CD14-positive monocyte (primary cell): ENCODE results near the gene KCNK1. TPM values are rescaled to one million over a fixed set of nuclear protein-coding genes. Genes with fewer than 3 reads are reported as not detected.

Experiments used
- DNase-seq, 3 donors: peaks; one replicate each; pipeline ENCODE4 v3.0.0-alpha.2; 2011 to 2022
- H2AFZ ChIP-seq: 2 replicates; pipeline ENCODE4 v1.6.0; 2012; ENCODE audit warnings: mild to moderate bottlenecking, low read depth, low read length, inconsistent platforms; ENCODE audit not compliant: insufficient read depth, poor library complexity, severe bottlenecking
- H3K27ac ChIP-seq, 2 donors: 1 replicate in 1 of 2; 2 replicates in 1 of 2; pipeline ENCODE4 v1.5.1; 2012 to 2013; ENCODE audit warnings: low read length in 2 of 2, control low read depth in 1 of 2, inconsistent platforms in 1 of 2, low read depth in 1 of 2, mild to moderate bottlenecking in 1 of 2
- H3K27me3 ChIP-seq, 2 donors: one replicate each; pipeline versions ENCODE4 v1.6.0 to v1.6.1; 2011 to 2013; ENCODE audit warnings: low read length in 2 of 2; ENCODE audit not compliant: control insufficient read depth in 2 of 2, insufficient read depth in 2 of 2
- H3K36me3 ChIP-seq, 2 donors: replicated peaks in 1 of 2; 1 replicate in 1 of 2; 2 replicates in 1 of 2; pipeline versions ENCODE4 v1.5.1 to v1.6.1; 2012 to 2013; ENCODE audit warnings: low read length in 2 of 2, control low read depth in 1 of 2, inconsistent platforms in 1 of 2, mild to moderate bottlenecking in 1 of 2; ENCODE audit not compliant: insufficient read depth in 2 of 2, control insufficient read depth in 1 of 2
- H3K4me1 ChIP-seq, 2 donors: 1 replicate in 1 of 2; 2 replicates in 1 of 2; pipeline versions ENCODE4 v1.5.1 to v1.6.1; 2012 to 2013; ENCODE audit warnings: low read length in 2 of 2, control low read depth in 1 of 2, inconsistent platforms in 1 of 2, mild to moderate bottlenecking in 1 of 2, moderate library complexity in 1 of 2; ENCODE audit not compliant: insufficient read depth in 2 of 2, control insufficient read depth in 1 of 2
- H3K4me2 ChIP-seq: replicated peaks from 2 replicates; pipeline ENCODE3; 2012; ENCODE audit warnings: low read length, moderate library complexity, mild to moderate bottlenecking; ENCODE audit not compliant: poor library complexity, severe bottlenecking; ENCODE audit errors: extremely low read depth
- H3K4me3 ChIP-seq, 3 experiments: fragments of 200-600 bp in 1 of 3; sonication (generic) in 1 of 3; replicated peaks in 1 of 3; 1 replicate in 2 of 3; 2 replicates in 1 of 3; pipeline ENCODE4 v1.5.1; 2011 to 2013; ENCODE audit warnings: low read length in 3 of 3, mild to moderate bottlenecking in 3 of 3, control low read depth in 2 of 3, low read depth in 2 of 3, inconsistent platforms in 1 of 3, moderate library complexity in 1 of 3
- H3K79me2 ChIP-seq: 2 replicates; pipeline ENCODE4 v1.6.0; 2012; ENCODE audit warnings: mild to moderate bottlenecking, control low read depth, inconsistent platforms, low read length, moderate library complexity; ENCODE audit not compliant: insufficient read depth
- H3K9ac ChIP-seq: 2 replicates; pipeline ENCODE4 v1.6.0; 2017; ENCODE audit warnings: low read length, mild to moderate bottlenecking; ENCODE audit not compliant: insufficient read depth, poor library complexity, severe bottlenecking
- H3K9me3 ChIP-seq, 2 donors: replicated peaks in 1 of 2; 1 replicate in 1 of 2; 2 replicates in 1 of 2; pipeline versions ENCODE4 v1.5.1 to v1.6.1; 2012 to 2013; ENCODE audit warnings: low read length in 2 of 2, control low read depth in 1 of 2; ENCODE audit not compliant: control insufficient read depth in 1 of 2, insufficient read depth in 1 of 2
- H4K20me1 ChIP-seq: 2 replicates; pipeline ENCODE4 v1.6.0; 2012; ENCODE audit warnings: mild to moderate bottlenecking, low read length, control low read depth, moderate library complexity; ENCODE audit not compliant: insufficient read depth
- H3K27ac Mint-ChIP-seq, 7 donors: one replicate each; pipeline ENCODE4 v1.8.0; 2020; ENCODE audit warnings: mild to moderate bottlenecking in 7 of 7, mixed read lengths in 7 of 7, moderate library complexity in 6 of 7, inconsistent platforms in 2 of 7
- H3K27me3 Mint-ChIP-seq, 3 donors: one replicate each; pipeline ENCODE4 v1.8.0; 2021 to 2022; ENCODE audit warnings: low read depth in 3 of 3, mild to moderate bottlenecking in 3 of 3, mixed read lengths in 3 of 3, moderate library complexity in 3 of 3, inconsistent platforms in 1 of 3
- H3K36me3 Mint-ChIP-seq, 2 donors: one replicate each; pipeline ENCODE4 v1.8.0; 2020; ENCODE audit warnings: mixed read lengths in 2 of 2, inconsistent platforms in 1 of 2, mild to moderate bottlenecking in 1 of 2
- H3K4me1 Mint-ChIP-seq: one replicate; pipeline ENCODE4 v1.8.0; 2020; ENCODE audit warnings: mild to moderate bottlenecking, mixed read lengths
- H3K4me3 Mint-ChIP-seq, 2 donors: one replicate each; pipeline ENCODE4 v1.8.0; 2020; ENCODE audit warnings: mild to moderate bottlenecking in 2 of 2, mixed read lengths in 2 of 2, moderate library complexity in 1 of 2
- H3K9me3 Mint-ChIP-seq, 7 donors: one replicate each; pipeline ENCODE4 v1.8.0; 2020 to 2022; ENCODE audit warnings: mixed read lengths in 7 of 7, mild to moderate bottlenecking in 6 of 7, moderate library complexity in 6 of 7, inconsistent platforms in 2 of 7
- WGBS: methylation state at CpG from one replicate; pipeline ENCODE4 v1.1.5; 2013; ENCODE audit warnings: missing lambda C conversion rate; ENCODE audit not compliant: insufficient coverage; 5-methylcytosine and 5-hydroxymethylcytosine counted together
- intact Hi-C, 2 donors: fragments of 100-400 bp; cut with micrococcal nuclease; formaldehyde crosslinking; loops; one replicate each; pipeline versions ENCODE4 v1.15.0 to v1.15.1; 2023
- polyA plus RNA-seq, 3 donors: library from polyadenylated mRNA; depleted of rRNA in 1 of 3; unstranded in 2 of 3; stranded (reverse) in 1 of 3; fragments of 300-500 nt in 2 of 3; fragments of >200 nt in 1 of 3; fragmentation: Illumina TruSeq in 2 of 3; gene quantifications; 1 replicate in 2 of 3; 2 replicates in 1 of 3; pipeline ENCODE4 v1.2.3, GENCODE V29; 2012 to 2021
- TF ChIP-seq, protein P1 (sequence below): fragments of 200-600 bp; IDR thresholded peaks from one replicate; pipeline ENCODE4 v1.8.0; 2022; ENCODE audit warnings: antibody characterized with exemption, mild to moderate bottlenecking

The KCNK1 gene
- polyA plus RNA-seq, 3 donors = not detected

- Histone ChIP-seq H3K27ac (no peak overlapping the region), H3K9ac (no peak overlapping the region), H3K4me1 (no peaks in the 10 kb centered on the region), H3K27me3 (peaks cover 0 to 9% of the 10 kb centered on the region in 2 donors), H3K79me2 (no peaks in the 10 kb centered on the region), H3K36me3 (no peaks in the 10 kb centered on the region), H4K20me1 (no peaks in the 10 kb centered on the region), H3K9me3 (peaks cover 0 to 9% of the 10 kb centered on the region in 2 donors), H2AFZ (no peak overlapping the region), H3K4me2 (no peak overlapping the region), H3K4me3 (no peak overlapping the region)
- H3K4me1 Mint-ChIP-seq = no peaks in the 10 kb centered on the region
- H3K27me3 Mint-ChIP-seq = peaks cover 9 to 12% (median 9%) of the 10 kb centered on the region in 3 donors
- no peak overlapping the region for H3K27ac Mint-ChIP-seq
- H3K4me3 Mint-ChIP-seq = no peak overlapping the region
- no peak for DNase-seq
- peaks cover 0 to 15% (median 3%) of the 10 kb centered on the region in 7 donors for H3K9me3 Mint-ChIP-seq
- no peaks in the 10 kb centered on the region for H3K36me3 Mint-ChIP-seq
- TF ChIP-seq, protein P1, sequence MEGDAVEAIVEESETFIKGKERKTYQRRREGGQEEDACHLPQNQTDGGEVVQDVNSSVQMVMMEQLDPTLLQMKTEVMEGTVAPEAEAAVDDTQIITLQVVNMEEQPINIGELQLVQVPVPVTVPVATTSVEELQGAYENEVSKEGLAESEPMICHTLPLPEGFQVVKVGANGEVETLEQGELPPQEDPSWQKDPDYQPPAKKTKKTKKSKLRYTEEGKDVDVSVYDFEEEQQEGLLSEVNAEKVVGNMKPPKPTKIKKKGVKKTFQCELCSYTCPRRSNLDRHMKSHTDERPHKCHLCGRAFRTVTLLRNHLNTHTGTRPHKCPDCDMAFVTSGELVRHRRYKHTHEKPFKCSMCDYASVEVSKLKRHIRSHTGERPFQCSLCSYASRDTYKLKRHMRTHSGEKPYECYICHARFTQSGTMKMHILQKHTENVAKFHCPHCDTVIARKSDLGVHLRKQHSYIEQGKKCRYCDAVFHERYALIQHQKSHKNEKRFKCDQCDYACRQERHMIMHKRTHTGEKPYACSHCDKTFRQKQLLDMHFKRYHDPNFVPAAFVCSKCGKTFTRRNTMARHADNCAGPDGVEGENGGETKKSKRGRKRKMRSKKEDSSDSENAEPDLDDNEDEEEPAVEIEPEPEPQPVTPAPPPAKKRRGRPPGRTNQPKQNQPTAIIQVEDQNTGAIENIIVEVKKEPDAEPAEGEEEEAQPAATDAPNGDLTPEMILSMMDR = no peak
- 100% methylated on average over 1 of the region's 4 CpGs for WGBS
- intact Hi-C loops = no loop called here
These were observed 26.7 kb upstream of the KCNK1 start for GRCh38 chr1:233587196-233587595.

DNA sequence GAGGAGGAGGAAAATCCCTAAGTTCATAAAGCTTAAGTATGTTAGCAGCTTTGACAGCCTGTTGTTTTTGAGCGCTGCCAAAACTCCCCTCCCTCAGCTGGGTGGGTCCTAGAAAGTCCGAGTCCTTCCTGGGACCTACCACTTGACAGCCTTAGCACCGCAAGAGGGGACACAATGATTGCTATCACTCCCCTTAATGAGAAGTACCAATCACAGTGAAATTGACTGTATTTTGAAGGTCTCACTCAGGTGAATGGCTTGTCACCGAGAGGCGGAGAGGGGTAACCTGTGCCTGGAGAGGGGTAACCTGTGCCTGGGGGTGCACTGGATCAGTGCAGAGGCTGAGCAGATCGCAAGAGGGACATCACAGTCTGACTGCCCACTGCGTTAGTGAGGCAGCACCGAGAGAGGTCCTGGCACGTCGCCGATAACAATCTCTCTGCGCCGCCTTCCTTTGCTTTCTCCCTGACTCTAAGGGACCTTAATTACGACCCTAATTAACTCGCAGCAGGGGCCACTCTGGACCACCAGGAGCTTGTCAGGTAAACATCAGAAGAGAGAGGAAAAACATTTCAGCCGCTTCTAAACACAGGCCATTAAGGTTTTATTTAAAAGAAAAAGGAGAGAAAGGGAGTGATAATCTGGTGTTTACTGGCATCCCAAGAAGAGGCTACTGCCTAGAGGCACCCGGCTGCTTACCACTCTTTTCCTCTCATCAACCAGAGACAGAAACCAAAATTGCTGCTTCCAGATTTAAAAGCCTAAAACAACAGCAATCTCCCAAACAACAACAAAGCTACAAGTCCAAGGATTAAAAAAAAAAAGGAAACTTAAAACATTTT is 25.7 kb upstream of the KCNK1 start:
- peaks cover 0 to 13% (median 2%) of the 10 kb centered on the region in 7 donors for H3K9me3 Mint-ChIP-seq

More for the DNA sequence above, 25.7 kb upstream of the KCNK1 start:
- Histone ChIP-seq H3K9me3 (peaks cover 0 to 6% of the 10 kb centered on the region in 2 donors), H3K27me3 (peaks cover 0 to 9% of the 10 kb centered on the region in 2 donors), H3K27ac (no peak overlapping the region), H4K20me1 (no peaks in the 10 kb centered on the region), H3K79me2 (no peaks in the 10 kb centered on the region), H2AFZ (no peak overlapping the region), H3K36me3 (no peaks in the 10 kb centered on the region), H3K4me3 (no peak overlapping the region), H3K9ac (no peak overlapping the region), H3K4me1 (no peaks in the 10 kb centered on the region), H3K4me2 (no peak overlapping the region)
- no peaks in the 10 kb centered on the region for H3K4me1 Mint-ChIP-seq
- TF ChIP-seq, protein P1 = no peak
- no peak overlapping the region for H3K27ac Mint-ChIP-seq
- intact Hi-C loops = no loop called here
- peaks cover 9 to 12% (median 9%) of the 10 kb centered on the region in 3 donors for H3K27me3 Mint-ChIP-seq
- WGBS = 6% methylated on average over 8 of the region's 17 CpGs
- no peak overlapping the region for H3K4me3 Mint-ChIP-seq
- H3K36me3 Mint-ChIP-seq = no peaks in the 10 kb centered on the region
- DNase-seq = no peak
